Stimulated activated CD4-positive, alpha-beta T cell treated with anti-CD3 and anti-CD28 coated beads, Interleukin-4, amount 100 ng/mL, for 24 hours (primary cell): ENCODE results near the gene PPP1R1C.
A peak's percentile ranks its signal among the peaks of the same experiment; 100 is the strongest.
"Not testable (repeated sequence)": the region's sequence is repeated elsewhere in the genome, so short reads cannot be mapped to it uniquely, and the experiment has no call there.

Experiments
- DNase-seq: peaks from one replicate; pipeline ENCODE4 v3.0.0-alpha.2; 2020

PPP1R1C gene

DNA sequence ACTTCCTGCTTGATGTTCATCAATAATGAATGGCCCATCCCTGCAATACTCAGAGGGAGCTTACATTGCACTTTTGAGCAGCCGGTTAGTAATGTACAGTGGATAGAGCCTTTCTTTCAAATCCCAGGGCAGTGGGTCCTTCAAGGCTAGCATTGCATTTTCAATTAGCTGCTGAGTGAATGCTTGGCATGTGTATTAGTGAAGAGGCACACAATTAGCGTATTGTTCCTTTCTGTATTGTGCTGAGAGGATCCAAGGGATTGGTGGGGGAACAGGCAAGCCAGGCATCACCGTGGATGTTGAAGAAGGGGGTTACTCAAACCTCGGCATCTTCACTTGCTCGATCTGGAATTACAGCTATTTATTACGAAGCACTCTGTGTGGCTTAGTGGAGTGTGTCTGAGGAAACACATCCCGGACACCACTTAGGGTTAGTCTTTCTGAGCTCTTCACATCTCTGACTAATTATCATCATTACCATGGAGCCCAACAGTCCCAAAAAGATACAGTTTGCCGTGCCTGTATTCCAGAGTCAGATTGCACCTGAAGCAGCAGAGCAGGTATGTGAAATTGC lies at the start of gene PPP1R1C:
TSS of gene PPP1R1C (plus strand) at position 222 of the 574 bp plus-strand sequence. CDS start at position 480, 258 bp downstream.
- no peak for DNase-seq

DNA sequence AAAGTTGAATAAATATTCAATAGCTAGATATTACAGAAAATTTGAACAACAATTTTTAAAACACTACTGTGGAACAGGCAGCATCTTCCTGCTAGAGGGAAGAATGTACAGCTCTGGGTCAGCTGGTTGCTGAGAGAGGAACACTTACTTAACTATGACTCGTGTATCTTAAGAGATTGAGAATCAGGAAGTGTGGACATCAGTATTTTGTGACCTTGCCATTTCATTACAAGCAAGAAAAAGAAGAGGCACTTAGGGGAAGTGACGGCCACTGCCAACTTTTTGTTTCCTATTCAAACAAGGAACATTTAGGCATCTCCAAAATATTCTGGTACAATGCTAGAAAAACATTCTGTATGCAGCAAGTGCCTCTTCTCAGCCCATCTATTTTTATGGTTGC lies 48.2 kb upstream of the PPP1R1C start:
- no peak for DNase-seq

DNA sequence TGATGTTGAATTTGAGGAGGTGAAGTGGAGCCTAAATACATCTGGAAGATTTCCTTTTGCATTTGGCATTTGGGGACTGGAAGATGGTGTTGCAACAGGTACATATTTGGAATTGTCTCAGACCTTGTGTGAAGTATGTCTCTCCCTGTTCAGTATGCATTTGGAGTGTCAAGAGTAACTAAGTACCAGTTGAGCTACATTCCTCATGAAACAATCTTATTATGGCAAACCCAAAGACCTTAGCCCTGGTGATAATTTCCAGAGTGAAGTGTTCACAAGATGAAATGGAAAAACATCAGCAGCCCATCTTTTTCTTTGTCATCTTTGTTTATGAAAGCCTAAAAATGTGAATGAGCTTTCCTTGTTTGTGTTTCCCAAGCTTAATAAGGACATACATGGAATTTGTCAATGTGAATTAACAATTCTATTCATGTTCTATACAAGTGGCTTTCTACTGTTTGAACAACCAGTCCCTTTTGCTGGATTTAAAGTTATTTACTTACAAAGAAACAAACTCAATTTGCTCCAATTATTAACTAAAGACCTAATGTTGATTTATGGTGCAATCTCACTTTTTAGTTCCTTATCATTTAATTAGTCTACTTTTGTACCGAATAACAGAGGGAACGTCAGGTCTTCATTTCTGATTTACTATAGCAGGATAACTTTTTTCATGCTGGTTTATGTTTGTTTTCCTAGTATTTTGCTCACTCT lies 42.1 kb upstream of the PPP1R1C start:
- DNase-seq = no peak

DNA sequence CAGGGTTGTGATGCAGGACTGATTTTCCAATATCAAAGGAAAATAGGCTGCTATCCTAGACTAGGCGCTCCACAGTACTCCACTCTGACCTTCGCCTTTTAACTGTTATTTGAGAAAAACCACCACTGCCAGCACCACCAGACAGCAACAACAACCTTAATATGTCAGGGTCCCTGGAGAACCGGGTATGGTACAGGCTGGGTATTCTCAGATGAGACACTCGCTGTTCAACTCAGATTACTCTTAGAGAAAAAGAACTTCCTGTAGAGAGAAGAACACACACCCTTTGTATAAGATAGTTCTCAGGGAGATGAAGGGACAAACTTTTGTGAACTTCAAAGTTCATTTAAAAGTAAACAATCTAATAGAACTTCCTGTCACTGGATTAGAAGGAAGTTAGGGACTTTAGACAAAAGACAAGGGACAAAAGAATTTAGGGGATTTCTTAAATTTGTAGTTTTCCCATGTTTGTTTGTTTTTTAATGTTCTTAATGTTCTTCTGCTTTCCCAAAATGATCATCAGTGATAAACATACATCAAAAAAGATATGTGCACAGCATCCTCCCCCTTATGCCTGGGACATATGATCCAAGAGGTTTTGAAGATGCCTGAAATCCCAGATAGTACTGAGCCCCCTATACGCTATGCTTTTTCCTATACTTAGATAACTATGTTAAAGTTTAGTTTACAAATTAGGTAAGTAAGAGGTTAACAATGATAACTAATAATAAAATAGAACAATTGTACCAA lies 41.3 kb upstream of the PPP1R1C start:
- no peak for DNase-seq

DNA sequence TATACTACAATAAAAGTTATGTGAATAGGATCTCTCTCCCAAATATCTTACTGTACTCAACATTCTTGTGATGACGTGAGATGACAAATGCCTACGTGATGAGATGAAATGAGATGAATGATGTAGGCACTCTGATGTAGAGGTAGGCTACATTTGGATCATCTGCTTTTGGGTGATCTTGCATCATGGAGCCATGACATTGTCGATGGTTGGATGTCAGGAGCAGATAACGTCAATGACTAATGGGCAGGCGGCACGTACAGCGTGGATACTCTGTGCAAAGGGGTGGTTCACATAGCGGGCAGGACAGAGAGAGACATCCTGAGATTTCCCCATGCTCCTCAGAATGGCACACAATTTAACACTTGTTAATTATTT lies 40.8 kb upstream of the PPP1R1C start:
- no peak for DNase-seq

DNA sequence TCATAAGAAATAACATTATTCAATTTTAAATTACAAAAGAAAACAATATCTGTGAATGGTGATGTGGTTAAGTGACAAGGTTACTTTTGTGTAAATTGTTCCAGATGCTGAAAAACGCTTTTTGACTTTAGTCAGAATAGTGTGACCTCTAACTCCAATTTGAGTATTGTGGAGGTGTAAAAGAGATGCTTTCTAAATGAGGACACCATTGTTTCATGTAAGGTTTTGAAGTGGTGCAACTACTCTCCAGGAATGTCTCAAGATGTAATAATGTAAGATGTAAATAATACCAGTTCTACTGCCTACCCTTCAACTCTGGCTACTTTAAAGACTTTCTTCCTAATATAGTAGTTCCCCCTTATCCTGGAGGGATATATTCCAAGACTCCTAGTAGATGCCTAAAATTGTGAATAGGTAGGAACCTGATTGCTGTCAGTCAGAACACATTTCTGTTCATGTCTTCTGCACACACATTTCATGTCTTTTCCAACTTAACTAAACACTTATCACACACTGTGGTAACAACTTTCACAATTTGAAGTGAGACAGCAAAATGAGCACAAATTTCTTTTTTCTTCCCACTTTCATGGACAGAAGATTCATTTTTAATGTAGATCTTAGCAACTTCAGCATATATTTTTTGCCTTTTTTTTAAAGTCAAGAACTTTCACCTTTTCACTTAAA lies 39.1 kb upstream of the PPP1R1C start:
- no peak for DNase-seq

DNA sequence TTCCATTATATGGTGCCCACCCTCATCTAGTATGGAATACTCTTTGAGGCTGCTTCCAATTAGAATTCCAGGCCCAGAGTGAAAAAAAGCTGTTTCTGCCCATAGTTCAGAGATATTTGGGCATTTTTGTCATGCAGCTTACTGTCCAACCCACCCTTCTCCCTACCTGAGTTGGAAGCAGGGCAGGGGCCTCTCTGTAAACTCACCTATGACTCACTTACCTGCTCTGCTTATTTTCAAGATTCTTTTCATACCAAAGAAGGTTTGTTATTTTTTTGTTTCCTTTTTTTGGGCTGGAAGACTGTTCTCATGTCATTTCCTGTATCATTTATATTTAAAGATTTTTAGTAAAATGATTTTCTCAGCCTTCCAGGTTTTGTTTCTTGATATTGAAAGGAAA lies 38.4 kb upstream of the PPP1R1C start:
- no peak for DNase-seq

DNA sequence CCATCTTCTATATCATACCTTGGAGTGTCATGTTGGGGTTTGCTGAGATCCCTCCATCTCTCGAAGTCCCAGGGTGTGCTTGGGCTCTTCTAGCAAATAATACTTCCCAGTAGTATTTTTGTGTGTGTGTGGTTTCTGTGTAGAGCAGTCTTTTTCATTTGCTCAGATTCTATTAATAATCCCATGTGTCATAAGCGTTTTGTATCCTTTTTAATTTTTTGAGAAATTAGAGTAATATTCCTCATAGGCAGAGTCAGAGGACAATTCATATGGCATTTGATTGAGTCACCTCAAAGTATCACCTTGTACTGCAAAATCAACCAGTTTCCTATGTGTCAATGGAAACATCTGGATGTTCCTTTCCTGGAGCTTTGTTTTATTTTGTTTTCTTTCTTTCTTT lies 37.4 kb upstream of the PPP1R1C start:
- no peak for DNase-seq

DNA sequence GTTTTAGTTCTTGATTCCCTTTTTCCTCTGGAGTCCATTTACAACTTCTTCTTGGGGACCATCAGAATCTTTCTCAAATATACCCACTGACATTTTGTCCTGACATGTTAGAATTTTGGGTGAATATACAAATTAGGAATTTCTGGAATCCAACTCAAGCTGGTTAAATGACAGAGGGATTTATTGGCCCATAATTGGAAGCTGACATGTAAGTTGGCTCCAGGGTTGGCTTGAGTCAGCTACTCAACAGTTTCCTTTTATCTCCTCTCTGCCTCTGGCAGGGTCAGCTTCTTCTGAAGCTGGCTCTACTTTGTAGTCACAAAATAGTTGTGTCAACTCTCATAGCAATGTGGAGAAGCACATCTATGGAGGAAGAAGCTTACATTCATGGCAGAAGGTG lies 36.6 kb upstream of the PPP1R1C start:
- no peak for DNase-seq

DNA sequence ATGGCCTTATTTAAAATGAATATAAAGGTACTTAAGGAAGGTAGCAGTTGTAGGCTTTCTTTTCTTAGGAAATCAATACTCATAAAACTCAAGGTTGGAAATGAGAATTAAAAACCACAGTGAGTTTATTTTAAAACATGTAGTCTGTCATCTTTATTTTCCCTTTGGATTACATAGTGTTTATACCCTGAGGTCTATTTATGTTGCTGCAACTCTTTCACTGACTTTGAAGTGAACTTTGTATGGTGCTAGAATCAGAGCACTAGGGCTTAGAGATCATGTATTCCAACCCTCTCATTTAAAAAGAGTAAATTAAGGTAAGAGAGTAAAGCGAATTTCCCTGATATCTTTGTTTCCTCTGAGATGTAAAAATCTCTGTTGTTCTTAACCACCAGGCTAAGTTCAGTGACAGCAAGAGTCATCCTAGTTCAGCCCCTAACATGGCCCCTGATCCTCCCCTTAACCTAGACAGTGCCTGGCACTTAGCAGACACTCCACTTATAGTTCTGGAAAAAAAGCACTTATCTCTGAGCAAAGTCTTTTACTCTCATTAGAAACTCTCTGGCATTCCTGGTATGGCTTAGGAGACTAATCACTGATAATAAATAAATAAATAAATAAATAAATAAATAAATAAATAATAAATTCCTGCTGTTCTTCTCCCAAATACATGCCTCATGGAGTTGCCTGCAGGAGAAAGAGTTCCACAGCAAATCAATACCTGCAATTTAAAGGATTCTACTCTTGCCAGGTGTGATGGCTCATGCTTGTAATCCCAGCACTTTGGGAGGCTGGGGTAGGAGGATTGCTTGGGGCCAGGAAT lies 33.0 kb upstream of the PPP1R1C start:
- DNase-seq = no peak

DNA sequence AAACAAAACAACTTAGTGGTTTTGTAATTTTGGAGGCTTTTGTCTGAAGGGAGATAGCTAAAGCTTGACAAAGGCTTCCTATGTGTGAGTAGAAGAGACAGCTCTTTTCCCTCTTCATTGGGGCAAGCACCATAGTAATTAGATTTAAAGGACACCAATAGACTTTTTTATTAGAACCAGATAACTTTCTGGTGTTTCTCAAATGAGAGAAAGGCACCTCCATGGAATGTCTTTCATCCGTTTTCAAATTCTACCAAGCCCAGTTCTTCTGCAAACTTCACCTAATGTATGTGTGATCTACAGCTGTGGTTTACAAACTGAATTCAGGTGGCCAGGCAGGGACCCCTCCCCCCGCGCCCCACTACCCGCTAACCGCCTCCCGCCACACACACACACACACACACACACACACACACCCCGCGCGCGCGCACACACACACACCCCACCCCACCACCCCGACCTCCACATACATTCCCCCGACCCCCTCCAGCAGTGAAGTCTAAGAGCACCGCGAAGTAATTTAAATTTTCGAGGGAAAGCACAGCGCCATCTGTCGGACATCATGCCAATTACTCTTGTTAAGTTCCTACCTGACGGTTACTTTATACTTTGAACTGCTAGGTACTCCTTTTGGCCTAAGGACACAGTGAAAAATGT lies 31.6 kb upstream of the PPP1R1C start:
- peak; percentile 68 for DNase-seq

GRCh38 chr2:181954538-181954883 lies 31.1 kb upstream of the PPP1R1C start:
- no peak for DNase-seq

DNA sequence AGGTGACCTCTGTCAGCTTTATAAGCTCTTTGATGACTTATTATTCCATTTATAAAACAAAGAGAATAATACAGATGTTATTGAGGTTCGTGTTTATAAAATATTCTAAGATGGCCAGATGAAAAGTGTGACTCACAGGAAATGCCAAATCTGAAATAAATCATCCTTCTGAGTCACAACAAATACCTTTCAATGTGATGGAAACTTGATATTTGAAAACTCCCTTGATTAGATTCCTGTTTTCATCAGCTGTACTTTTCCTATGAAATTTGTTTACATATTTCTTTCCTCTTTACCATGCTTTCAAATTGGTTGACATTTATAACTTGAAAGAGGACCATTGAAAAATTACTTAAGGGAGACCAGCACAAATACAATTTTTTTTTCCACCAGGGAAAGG lies 30.6 kb upstream of the PPP1R1C start:
- no peak for DNase-seq

DNA sequence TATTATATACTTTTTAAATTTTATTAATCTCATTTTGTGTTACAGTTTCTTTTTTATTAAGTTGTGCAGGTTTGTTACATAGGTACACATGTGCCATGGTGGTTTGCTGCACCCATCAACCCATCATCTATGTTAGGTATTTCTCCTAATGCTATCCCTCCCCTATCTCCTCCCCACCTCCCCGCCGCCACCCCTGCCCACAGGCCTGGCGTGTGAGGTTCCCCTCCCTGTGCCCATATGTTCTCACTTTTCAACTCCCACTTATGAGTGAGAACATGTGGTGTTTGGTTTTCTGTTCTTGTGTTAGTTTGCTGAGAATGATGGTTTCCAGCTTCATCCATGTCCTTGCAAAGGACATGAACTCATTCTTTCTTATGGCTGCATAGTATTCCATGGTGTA lies 29.8 kb upstream of the PPP1R1C start:
- DNase-seq = not testable (repeated sequence)

- DNase-seq = no peak
Measured at GRCh38 chr2:181957668-181958067, 28.0 kb upstream of the PPP1R1C start.

GRCh38 chr2:181958726-181959125 lies 26.9 kb upstream of the PPP1R1C start:
- no peak for DNase-seq

DNA sequence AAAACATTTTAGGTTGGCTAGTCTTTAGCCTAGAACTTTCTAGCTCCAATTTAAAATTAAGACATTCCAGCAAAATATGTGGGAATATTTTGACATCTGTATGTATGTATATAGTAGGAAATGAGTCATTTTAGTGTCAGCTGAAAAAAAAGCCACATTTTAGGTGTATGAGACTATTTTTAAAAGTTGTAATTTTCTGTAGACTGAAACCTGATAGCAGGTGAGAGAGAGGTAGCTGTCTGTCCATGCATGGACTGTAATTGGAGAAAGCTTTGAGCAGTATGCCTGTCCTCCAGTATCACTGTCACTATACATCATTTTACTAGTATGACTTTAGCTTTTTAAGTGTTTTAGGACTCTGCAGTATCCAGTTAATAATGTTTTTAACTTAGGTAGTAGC lies 26.1 kb upstream of the PPP1R1C start:
- DNase-seq = no peak

- not testable (repeated sequence) for DNase-seq
Measured at GRCh38 chr2:181961167-181961566, 24.5 kb upstream of the PPP1R1C start.

GRCh38 chr2:181962142-181962541 lies 23.5 kb upstream of the PPP1R1C start:
- no peak for DNase-seq

- no peak for DNase-seq
Measured at GRCh38 chr2:181970160-181970794, 15.4 kb upstream of the PPP1R1C start.

GRCh38 chr2:181971032-181971431 lies 14.6 kb upstream of the PPP1R1C start:
- DNase-seq = no peak
